Measurements from ENCODE around the gene HACE1.

Gene HACE1

DNA sequence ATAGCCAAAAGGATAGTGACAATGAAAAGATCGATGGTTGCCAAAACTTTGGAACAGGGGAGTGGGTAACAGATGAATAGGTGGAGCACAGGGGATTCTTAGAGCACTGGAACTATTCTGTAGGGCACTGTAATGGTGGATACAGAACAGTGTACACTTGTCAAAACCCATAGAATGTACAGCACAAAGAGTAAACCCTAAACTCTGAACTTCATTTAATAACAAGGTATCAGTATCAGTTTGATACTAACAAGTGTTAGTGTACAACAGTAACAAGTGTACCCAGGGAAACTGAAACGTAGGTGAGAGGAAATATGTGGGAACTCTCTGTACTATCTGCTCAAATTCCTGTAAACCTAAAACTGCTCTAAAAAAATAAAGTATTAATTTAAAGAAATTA is 179.2 kb downstream of the HACE1 start:
- no peak overlapping the region for H3K4me3 ChIP-seq (replicated peaks in 1 of 2; ENCODE audit: low read depth in 2 of 2, low read length in 2 of 2)
- DNase-seq (ENCODE audit: low read depth in 2 of 2), result no peak
- no peak for TF ChIP-seq CTCF (IDR thresholded peaks at IDR 0.05; ENCODE audit: low read depth, low read length)

- no peak for TF ChIP-seq CTCF (IDR thresholded peaks at IDR 0.05; ENCODE audit: low read depth, low read length)
- H3K4me3 ChIP-seq (replicated peaks in 1 of 2; ENCODE audit: low read depth in 2 of 2, low read length in 2 of 2), result no peak overlapping the region
- DNase-seq (ENCODE audit: low read depth in 2 of 2), result no peak
Measured at GRCh38 chr6:104679971-104680370, 179.7 kb downstream of the HACE1 start.

All from cardiac fibroblast (primary cell).